ENCODE measurements around the gene FGD3. TPM values are rescaled to one million over a fixed set of nuclear protein-coding genes. Genes with fewer than 3 reads are reported as not detected.

FGD3 gene
- total RNA-seq, 8 experiments from 2014 or later, result 0.31 to 11.6 (median 6.3) TPM

DNA sequence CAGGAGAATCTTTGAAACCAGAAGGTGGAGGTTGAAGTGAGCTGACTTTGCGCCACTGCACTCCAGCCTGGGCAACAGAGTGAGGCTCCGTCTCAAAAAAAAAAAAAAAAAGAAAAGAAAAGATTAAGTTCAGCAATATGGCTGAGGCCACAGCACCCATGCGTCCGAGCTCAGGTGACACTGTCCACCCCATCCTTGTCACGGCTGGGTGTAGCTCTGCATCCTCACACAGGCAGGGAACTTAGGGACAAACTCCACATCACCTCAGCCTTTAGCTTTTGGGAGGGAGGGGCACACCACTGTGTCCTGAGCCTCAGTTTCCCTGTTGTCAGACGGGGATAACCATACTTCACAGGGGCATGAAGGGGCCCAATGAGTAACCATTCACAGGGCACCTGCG lies 15.5 kb downstream of the FGD3 start:
- Histone ChIP-seq H3K4me3 (no peak overlapping the region), H3K4me1 (replicated peaks in 1 of 2) (peaks cover 0 to 12% of the 10 kb centered on the region in 2 donors), H3K27ac (no peak overlapping the region)
- ATAC-seq (replicated peaks in 6 of 8), result no peak
- in situ Hi-C loops (cut with MboI; ENCODE audit: low pct_unique_long_range_greater_than_20kb in 2 of 9, low sequenced_read_pairs in 9 of 9, unreplicated experiment in 9 of 9), result no loop called here
- 81 to 100% (median 91%) methylated on average over 1 to 6 of the region's 7 CpGs; no CpG with 5 or more reads in 4 of the 10 experiments for WGBS, 10 experiments

DNA sequence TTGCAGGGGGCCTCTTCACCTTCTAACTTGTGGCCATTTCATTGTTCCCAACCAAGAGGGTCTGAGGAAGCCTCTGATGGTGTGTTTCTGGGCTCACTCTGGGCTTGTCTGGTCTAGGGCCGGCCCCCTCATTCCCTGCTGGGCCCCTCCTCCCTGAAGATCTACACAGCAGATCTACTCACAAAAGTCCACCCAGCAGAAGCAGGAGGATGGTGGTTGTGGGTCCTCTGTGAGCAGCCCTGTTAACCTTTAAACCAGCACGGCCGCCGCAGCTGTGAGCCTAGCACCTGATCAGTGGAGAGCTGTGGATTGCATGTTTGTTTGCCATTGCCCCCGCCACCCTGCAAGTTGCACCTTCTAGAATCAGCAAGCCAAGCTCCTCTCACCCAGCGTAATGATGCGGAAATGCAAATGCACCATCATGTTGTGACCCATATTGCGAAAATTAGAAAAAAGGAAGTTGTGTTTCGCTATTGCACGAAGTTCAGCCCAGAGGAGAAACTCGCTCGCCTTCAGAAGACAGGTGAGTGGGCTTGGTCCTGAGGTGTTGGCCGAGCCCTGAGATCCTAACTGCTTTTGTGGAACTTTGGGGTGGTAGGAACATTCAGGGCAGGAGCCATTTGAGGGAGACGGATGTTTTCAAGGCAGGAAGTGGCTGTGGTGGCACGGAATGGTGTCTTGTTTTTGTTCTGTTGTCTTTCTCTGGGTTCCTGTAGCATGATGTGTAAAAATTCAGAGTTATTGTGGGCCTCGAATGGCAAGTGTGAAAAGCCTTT lies 16.7 kb downstream of the FGD3 start:
- in situ Hi-C loops (cut with MboI; ENCODE audit: low pct_unique_long_range_greater_than_20kb in 2 of 9, low sequenced_read_pairs in 9 of 9, unreplicated experiment in 9 of 9), result no loop called here
- 40 to 93% (median 80%) methylated on average over 1 to 14 of the region's 16 CpGs; no CpG with 5 or more reads in 3 of the 10 experiments for WGBS, 10 experiments
- ATAC-seq (replicated peaks in 6 of 8), result peak in 1 of 8 experiments; percentile 17
- H3K27ac ChIP-seq, result no peak overlapping the region
- peaks cover 0 to 12% of the 10 kb centered on the region in 2 donors for H3K4me1 ChIP-seq (replicated peaks in 1 of 2)
- H3K4me3 ChIP-seq, result no peak overlapping the region

DNA sequence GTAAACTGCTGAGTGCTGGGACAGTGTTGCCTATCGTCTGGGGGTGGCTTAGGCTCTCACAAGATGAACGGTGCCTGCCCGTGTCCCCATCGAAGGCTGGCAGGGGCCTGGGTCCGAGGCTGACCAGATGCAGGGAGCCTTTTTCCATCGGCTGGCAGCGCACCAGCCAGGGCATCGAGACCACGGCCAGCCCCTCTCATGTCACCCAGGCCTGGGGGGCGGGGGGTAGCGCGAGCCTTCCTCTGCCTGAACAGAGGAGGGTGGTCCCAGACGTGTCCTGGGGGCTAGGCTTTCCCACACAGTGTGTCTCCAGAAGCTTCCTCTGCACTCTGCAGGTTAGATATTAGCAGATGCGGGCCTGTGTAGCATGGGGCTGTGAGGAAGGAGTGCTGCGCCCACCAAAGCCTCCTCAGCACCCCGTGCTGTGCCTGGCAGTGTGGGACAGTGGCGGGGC lies 17.3 kb downstream of the FGD3 start:
- H3K27ac ChIP-seq, result no peak overlapping the region
- WGBS, 10 experiments, result 80 to 100% (median 100%) methylated on average over 1 to 3 of the region's 17 CpGs; no CpG with 5 or more reads in 7 of the 10 experiments
- peaks cover 0 to 12% of the 10 kb centered on the region in 2 donors for H3K4me1 ChIP-seq (replicated peaks in 1 of 2)
- no peak for ATAC-seq (replicated peaks in 6 of 8)
- in situ Hi-C loops (cut with MboI; ENCODE audit: low pct_unique_long_range_greater_than_20kb in 2 of 9, low sequenced_read_pairs in 9 of 9, unreplicated experiment in 9 of 9), result no loop called here
- no peak overlapping the region for H3K4me3 ChIP-seq

DNA sequence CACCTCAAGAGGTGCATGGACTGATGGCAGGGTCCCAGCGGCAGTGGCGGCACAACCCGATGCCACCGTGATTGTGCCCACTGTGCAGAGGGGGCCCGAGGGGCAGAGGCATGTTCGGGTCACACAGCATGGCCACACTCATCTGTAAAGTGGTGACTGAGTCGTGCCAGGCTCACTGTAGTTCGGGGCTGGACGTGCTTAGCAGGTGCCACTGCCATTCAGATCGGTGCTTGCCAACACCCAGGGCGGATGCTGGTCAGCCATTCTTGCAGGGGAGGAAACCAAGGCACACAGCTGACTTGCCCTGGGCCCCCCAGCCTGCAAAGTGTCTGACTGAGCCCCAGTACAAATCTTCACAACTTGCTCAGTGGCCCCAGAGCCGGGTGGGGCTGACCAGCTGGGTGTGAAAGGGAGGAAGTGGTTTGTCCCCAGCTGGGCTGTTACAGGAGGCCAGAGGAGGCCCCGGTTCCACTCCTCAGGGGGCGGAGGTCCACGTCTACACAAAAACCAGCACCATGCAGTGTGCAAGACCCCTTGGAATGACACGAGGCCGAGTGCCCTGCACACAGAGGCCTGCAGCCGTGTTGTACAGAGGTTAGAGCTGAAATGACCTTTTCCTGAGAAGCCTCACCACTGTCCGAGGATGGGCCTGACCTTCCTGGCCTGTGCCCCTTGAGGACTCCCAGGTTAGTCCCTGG lies 17.9 kb downstream of the FGD3 start:
- no peak overlapping the region for H3K4me3 ChIP-seq
- peak in 2 of 8 experiments; percentile 50 to 72 for ATAC-seq (replicated peaks in 6 of 8)
- peaks cover 3 to 16% of the 10 kb centered on the region in 2 donors for H3K4me1 ChIP-seq (replicated peaks in 1 of 2)
- H3K27ac ChIP-seq, result no peak overlapping the region
- in situ Hi-C loops (cut with MboI; ENCODE audit: low pct_unique_long_range_greater_than_20kb in 2 of 9, low sequenced_read_pairs in 9 of 9, unreplicated experiment in 9 of 9), result no loop called here
- 20 to 77% (median 60%) methylated on average over 1 to 7 of the region's 19 CpGs; no CpG with 5 or more reads in 5 of the 10 experiments for WGBS, 10 experiments

DNA sequence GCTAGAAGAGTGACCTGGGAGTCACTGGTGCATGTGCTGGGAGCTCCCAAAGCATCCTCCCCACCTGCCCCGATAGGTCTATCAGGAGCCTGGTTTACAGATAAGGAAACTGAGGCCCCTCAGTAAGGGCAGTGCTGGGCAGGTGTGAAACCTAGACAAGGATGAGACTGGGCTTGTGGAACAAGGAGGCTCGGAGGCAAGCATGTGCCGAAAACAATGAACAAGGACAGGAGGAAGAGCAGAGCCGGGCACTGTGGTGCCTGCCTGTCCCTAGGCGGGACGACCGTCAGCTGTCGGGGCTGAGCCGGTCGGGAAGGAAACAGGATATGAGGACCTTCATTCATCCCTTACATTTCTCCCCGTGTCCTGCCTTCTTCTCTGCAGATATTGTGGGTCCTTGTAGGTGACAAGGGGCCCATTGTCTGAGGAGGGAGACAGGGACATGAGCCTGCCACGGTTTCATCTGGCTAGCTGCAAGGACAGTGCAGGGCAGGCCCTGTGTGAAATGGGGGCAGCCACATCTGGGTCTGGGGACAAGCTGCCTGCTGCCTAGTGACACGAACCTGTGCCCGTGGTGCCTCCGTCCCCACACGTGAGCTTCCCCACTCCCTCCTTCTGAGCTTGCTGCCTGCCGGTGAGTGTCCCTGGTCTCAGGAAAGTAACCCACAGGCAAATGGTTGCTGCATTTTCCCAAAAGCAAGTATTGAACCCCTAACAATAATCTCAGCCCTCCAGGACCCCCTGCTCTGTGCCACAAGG lies 18.6 kb downstream of the FGD3 start:
- ATAC-seq (replicated peaks in 6 of 8), result no peak
- no peak overlapping the region for H3K4me3 ChIP-seq
- H3K27ac ChIP-seq, result no peak overlapping the region
- WGBS, 10 experiments, result 60 to 95% (median 86%) methylated on average over 2 to 9 of the region's 17 CpGs; no CpG with 5 or more reads in 4 of the 10 experiments
- in situ Hi-C loops (cut with MboI; ENCODE audit: low pct_unique_long_range_greater_than_20kb in 2 of 9, low sequenced_read_pairs in 9 of 9, unreplicated experiment in 9 of 9), result no loop called here
- peaks cover 3 to 23% of the 10 kb centered on the region in 2 donors for H3K4me1 ChIP-seq (replicated peaks in 1 of 2)

DNA sequence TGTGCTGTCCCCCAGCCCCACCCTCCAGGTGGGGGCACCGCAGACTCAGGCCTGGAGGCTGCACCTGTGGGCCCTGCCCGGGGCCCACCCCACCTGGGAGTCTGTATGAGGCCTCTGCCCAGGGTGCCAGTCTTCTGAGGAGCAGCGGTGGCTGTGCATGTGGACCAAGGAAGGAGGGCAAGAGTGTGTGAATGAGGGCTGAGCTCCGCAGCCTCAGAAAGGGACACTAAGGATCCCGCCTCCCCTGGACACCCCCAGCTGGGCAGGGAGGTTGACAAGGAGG lies 19.1 kb downstream of the FGD3 start:
- H3K27ac ChIP-seq, result no peak overlapping the region
- ATAC-seq (replicated peaks in 6 of 8), result no peak
- peaks cover 3 to 24% of the 10 kb centered on the region in 2 donors for H3K4me1 ChIP-seq (replicated peaks in 1 of 2)
- WGBS, 10 experiments, result 56 to 100% (median 86%) methylated on average over 1 to 3 of the region's 5 CpGs; no CpG with 5 or more reads in 5 of the 10 experiments
- no peak overlapping the region for H3K4me3 ChIP-seq
- in situ Hi-C loops (cut with MboI; ENCODE audit: low pct_unique_long_range_greater_than_20kb in 2 of 9, low sequenced_read_pairs in 9 of 9, unreplicated experiment in 9 of 9), result no loop called here

DNA sequence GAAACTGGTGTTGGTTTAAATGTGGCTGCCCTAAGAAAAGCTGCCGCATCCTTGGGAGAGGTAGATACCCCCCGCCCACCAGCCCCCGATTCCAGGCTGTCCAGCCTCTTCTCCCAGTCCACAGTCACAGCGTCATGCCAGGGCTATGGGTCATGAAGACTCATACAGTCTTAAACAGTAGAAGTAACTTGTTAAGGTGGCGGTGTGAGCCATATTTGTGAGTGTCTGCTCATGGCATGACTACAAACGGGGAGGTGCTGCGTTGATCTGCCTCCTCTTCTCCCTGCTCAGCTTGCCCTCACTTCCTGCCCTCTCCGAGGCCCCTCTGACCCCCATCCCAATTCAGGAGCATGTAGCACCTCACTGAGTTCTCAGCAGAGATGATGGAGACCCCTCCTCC lies 20.8 kb downstream of the FGD3 start:
- Histone ChIP-seq H3K4me3 (no peak overlapping the region), H3K4me1 (replicated peaks in 1 of 2) (peaks cover 3 to 24% of the 10 kb centered on the region in 2 donors), H3K27ac (no peak overlapping the region)
- in situ Hi-C loops (cut with MboI; ENCODE audit: low pct_unique_long_range_greater_than_20kb in 2 of 9, low sequenced_read_pairs in 9 of 9, unreplicated experiment in 9 of 9), result no loop called here
- 0 to 80% (median 44%) methylated on average over 1 to 4 of the region's 8 CpGs; no CpG with 5 or more reads in 5 of the 10 experiments for WGBS, 10 experiments
- ATAC-seq (replicated peaks in 6 of 8), result no peak

DNA sequence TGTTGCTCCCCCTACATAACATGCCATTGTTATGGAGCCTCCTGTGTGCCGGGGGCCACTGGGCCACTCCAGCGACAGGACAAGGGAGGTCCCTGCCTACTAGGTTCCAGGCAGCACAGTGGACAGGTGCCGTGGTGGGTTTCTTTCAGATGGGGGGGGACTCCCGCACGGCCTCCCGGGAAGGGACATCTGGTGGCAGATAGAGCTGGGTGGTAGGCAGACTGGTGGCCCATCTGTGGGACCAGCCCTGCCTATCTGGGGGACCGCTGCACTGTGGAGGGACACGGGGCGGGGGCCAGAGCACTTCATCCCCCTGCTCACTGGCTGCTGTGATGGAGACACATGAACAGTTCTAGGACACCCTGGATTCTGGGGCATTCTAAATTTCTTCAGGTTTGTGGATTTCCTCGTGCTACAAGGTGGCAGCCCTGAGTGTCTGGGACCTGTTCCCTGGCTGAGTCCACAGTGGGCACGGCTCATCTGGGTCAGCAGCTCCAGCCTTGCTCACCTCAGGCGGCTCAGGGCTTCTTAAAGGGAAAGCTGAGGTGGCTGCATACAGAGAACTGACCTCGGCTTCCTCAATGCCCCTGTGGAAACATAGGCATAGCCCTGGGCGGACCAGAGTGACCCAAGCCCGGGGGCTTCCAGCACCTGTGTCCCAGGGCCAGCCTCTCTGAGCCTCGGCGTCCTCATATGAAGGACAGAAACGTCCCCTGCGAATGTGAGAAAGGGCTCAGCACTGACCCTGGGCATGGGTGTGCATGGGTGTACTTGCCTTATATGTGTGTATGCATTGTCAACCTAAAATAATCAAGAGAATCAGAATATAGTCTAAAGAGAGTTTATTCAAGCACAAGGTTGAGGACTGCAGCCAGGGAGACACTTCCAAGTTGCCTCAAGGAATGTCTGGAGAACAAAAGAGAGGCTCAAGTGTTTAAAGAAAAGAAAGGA lies 22.5 kb downstream of the FGD3 start:
- Histone ChIP-seq H3K4me3 (no peak overlapping the region), H3K4me1 (replicated peaks in 1 of 2) (peaks cover 3 to 17% of the 10 kb centered on the region in 2 donors), H3K27ac (no peak overlapping the region)
- in situ Hi-C loops (cut with MboI; ENCODE audit: low pct_unique_long_range_greater_than_20kb in 2 of 9, low sequenced_read_pairs in 9 of 9, unreplicated experiment in 9 of 9), result no loop called here
- ATAC-seq (replicated peaks in 6 of 8), result peak in 3 of 8 experiments; percentile 16 to 40 (median 37)
- 0 to 93% (median 67%) methylated on average over 1 to 9 of the region's 19 CpGs; no CpG with 5 or more reads in 2 of the 10 experiments for WGBS, 10 experiments

DNA sequence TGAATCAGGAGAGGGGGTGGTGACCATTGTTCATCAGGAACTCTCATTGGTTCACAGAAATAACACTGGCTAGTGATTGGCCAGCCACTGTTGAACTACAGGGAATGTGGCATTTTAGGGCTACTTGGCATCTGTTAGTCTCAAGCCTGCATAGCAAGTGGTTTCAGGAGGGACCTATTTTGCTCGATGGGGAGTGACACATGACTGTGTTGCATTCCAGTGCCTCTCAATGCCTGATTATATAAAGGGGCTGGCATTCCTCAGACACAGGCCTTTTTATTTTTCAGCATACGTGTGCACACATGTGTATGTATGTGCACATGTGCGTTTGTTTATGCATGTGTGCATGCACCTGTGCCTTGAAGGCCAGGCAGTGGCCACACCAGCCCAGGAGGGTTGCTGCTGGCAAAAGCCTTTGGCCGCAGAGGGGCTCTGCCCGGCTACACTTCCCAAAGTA lies 23.2 kb downstream of the FGD3 start:
- Histone ChIP-seq H3K27ac (no peak overlapping the region), H3K4me3 (no peak overlapping the region), H3K4me1 (replicated peaks in 1 of 2) (peaks cover 3 to 13% of the 10 kb centered on the region in 2 donors)
- peak; percentile 68 to 91 (median 88) for ATAC-seq (replicated peaks in 6 of 8)
- WGBS, 10 experiments, result 0 to 100% (median 62%) methylated on average over 1 to 5 of the region's 5 CpGs; no CpG with 5 or more reads in 2 of the 10 experiments
- in situ Hi-C loops (cut with MboI; ENCODE audit: low pct_unique_long_range_greater_than_20kb in 2 of 9, low sequenced_read_pairs in 9 of 9, unreplicated experiment in 9 of 9), result no loop called here

DNA sequence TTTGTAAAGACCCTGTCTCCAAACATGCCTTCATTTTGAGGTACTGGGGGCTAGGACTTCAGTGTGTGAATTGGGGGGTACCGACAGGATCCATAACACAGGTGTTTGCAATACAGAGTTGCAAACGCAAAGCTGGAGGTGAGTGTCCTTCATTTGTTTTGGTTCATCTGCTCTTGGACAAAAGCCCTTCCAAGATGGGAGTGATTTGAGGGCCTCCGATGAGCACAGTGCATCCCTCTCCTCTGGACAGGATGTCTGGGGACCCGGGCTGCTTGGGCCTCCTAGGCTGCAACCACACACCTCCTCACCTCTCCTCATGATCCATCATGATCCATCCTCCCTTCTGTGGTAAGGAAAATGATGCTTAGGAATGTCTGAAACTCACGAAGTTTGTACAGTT lies 23.8 kb downstream of the FGD3 start:
- ATAC-seq (replicated peaks in 6 of 8), result no peak
- H3K27ac ChIP-seq, result no peak overlapping the region

DNA sequence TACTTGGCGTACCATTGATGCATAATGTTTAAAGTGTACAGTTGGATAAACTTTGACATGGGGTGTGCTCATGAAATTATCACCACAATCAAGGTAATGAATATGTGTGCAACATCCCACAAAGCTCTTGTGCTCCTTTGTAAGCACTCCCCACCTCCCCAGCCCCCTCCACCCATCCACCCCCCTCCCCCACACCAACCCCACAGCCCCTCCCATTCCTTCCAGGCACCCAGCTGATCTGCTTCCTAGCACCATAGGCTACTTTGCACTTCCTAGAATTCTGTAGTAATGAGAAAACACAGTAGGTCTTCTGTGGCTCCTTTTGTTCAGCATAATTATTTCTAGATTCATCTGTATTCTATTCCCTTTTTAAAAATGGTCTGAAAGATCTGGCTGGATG lies 24.5 kb downstream of the FGD3 start:
- Histone ChIP-seq H3K4me3 (no peak overlapping the region), H3K27ac (no peak overlapping the region), H3K4me1 (replicated peaks in 1 of 2) (peaks cover 3 to 12% of the 10 kb centered on the region in 2 donors)
- in situ Hi-C loops (cut with MboI; ENCODE audit: low pct_unique_long_range_greater_than_20kb in 2 of 9, low sequenced_read_pairs in 9 of 9, unreplicated experiment in 9 of 9), result no loop called here
- WGBS, 10 experiments, result 100% methylated on average over 1 of the region's 1 CpG; no CpG with 5 or more reads in 8 of the 10 experiments
- ATAC-seq (replicated peaks in 6 of 8), result no peak

More for the DNA sequence above, 23.8 kb downstream of the FGD3 start:
- 0 to 80% (median 67%) methylated on average over 1 to 4 of the region's 5 CpGs; no CpG with 5 or more reads in 1 of the 10 experiments for WGBS, 10 experiments
- H3K4me3 ChIP-seq, result no peak overlapping the region
- in situ Hi-C loops (cut with MboI; ENCODE audit: low pct_unique_long_range_greater_than_20kb in 2 of 9, low sequenced_read_pairs in 9 of 9, unreplicated experiment in 9 of 9), result no loop called here
- H3K4me1 ChIP-seq (replicated peaks in 1 of 2), result peaks cover 3 to 12% of the 10 kb centered on the region in 2 donors

DNA sequence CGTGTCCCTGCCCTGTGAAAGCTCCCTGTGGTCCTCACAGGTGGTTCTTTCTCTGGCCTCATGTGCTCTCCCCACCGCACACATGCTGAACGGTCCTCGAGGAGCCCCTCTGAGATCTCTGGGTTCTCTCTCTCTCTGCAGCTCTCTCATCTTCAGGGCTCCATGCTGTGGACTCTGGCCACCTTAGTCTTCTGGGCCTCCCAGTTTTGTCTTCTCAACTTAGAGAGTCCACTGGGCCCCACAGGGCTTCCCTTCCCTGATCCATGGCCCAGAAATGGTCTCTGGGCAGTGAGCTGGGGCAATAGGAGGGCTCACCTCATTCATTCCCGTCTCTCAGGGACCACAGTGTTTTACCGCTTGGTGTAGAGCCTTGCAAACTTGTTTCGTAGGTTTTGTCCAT lies 26.4 kb downstream of the FGD3 start:
- in situ Hi-C loops (cut with MboI; ENCODE audit: low pct_unique_long_range_greater_than_20kb in 2 of 9, low sequenced_read_pairs in 9 of 9, unreplicated experiment in 9 of 9), result no loop called here
- no peak overlapping the region for H3K27ac ChIP-seq
- 70 to 90% (median 84%) methylated on average over 3 to 7 of the region's 7 CpGs; no CpG with 5 or more reads in 6 of the 10 experiments for WGBS, 10 experiments
- peaks cover 3 to 12% of the 10 kb centered on the region in 2 donors for H3K4me1 ChIP-seq (replicated peaks in 1 of 2)
- ATAC-seq (replicated peaks in 6 of 8), result no peak
- no peak overlapping the region for H3K4me3 ChIP-seq
